GM18507 (cell line): Measurements from ENCODE around the gene EHF.
"Not testable (repeated sequence)": the region's sequence is repeated elsewhere in the genome, so short reads cannot be mapped to it uniquely, and the experiment has no call there.

Experiments
- DNase-seq: peaks from one replicate; pipeline ENCODE4 v3.0.0; 2011; ENCODE audit warnings: low read depth; ENCODE audit not compliant: insufficient read length; ENCODE audit errors: extremely low spot score
- FAIRE-seq: peaks from 2 replicates; lab custom pipeline; 2011; peaks lifted over from hg19 to GRCh38; lab: Jason Lieb, UNC

EHF gene

DNA sequence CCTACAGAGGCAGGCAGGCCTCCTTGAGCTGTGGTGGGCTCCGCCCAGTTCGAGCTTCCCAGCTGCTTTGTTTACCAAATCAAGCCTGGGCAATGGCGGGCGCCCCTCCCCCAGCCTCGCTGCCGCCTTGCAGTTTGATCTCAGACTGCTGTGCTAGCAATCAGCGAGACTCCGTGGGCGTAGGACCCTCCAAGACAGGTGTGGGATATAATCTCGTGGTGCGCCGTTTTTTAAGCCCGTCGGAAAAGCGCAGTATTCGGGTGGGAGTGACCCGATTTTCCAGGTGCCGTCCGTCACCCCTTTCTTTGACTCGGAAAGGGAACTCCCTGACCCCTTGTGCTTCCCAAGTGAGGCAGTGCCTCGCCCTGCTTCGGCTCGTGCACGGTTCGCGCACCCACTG lies 71.4 kb downstream of the EHF start:
- FAIRE-seq, DNase-seq: not testable (repeated sequence)

DNA sequence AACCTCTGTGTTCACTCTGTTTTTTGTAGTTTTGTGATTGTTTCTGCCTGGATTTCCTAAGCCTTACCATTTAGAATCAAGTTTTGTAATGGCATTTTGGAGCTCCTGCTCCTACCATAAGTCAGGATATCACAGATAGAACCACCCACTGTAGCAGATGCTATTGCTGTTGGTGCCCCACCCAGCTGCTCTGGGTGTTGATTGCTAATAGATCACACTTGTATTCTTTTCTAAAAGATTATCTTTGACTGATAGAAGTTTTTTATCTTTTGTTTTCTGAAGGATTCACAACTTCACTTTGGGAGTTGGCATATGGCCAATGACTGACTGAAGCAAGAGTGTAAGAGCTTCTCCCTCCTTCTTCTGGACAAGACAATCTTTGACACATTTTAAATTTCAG lies 76.0 kb downstream of the EHF start:
- no peak for DNase-seq
- no peak for FAIRE-seq

DNA sequence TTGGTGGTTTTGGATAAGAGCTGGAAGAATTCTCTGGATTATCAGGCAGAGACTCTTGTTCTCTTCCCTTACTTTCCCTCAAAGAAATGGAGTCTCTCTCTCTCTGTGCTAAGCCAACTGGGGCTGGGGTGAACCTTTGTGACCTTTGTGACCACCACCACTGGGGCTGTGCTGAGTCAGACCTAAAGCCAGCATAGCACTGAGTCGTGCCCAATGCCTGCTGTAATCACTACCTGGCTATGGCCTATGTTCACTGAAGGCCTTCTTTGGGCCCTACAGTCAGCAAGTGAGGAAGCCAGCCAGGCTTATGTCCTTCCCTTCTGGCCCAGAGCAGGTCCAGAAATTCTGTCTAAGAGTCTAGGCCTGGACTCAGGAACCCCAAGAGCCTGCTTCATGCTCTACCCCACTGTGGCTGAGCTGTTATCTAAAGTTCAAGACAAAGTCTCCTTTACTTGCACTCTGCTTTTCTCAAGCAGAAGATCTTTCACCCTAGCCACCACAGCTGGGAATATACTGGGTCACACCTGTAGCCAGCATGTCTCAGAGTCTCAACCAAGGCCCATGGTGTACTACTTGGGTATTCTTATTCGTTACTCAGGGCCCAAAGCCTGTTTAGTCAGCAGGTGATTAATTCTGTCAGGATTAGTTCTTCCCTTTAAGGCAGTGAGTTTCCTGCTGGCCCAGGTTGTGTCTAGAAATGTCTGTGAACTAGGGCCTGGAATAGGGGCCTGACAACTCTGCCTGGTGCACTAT lies 86.0 kb downstream of the EHF start:
- FAIRE-seq (no peak), DNase-seq (no peak)

DNA sequence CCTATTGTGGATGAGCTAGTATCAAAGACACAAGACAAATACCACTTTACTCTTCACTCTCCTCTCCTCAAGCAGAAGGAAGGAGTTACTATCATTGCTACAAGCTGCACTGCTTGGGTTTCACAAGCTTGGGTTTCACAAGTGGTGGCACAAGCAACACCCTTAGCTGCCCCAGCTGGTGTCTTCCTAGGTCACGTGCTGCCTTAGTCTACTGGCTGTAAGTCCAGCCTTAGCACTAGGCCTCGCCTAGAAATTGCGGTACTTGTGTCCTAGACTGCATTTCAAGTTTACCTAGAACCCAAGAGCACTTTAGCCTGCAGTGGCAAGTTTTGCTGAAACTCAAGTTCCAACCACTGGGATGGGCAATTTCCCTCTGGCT lies 86.6 kb downstream of the EHF start:
- no peak for DNase-seq
- FAIRE-seq: no peak
